ENCODE results near the gene NSG1. TPM values are rescaled to one million over a fixed set of nuclear protein-coding genes. Genes with fewer than 3 reads are reported as not detected.
"Not testable (repeated sequence)": the region's sequence is repeated elsewhere in the genome, so short reads cannot be mapped to it uniquely, and the experiment has no call there.

Gene NSG1
- total and polyA plus RNA-seq, 9 of the 15 experiments (the other 6 are each of a cell fraction or from before 2014, with no cell fraction given), result not detected

GRCh38 chr4:4348585-4348984, 38.3 kb upstream of the NSG1 start:
- H3K27ac ChIP-seq (ENCODE audit: extremely low read depth, low read depth, low read length); intact Hi-C loops (cut with micrococcal nuclease); H3K36me3 ChIP-seq (ENCODE audit: control insufficient read depth, insufficient read depth, low read length); H3K9me3 ChIP-seq (replicated peaks; ENCODE audit: control insufficient read depth, insufficient read depth, low read depth, low read length); H3K4me3 ChIP-seq; CTCF ChIA-PET (ENCODE audit: low intra/inter-chr PET ratio); in situ Hi-C loops (cut with MboI); H3K9ac ChIP-seq (ENCODE audit: insufficient read depth in 1 of 2, low read depth in 2 of 2, low read length in 2 of 2); H4K20me1 ChIP-seq (replicated peaks; ENCODE audit: control insufficient read depth, insufficient read depth, low read length); DNase-seq (ENCODE audit: extremely low read depth in 1 of 4, low spot score in 3 of 4); H3K4me1 ChIP-seq (replicated peaks in 1 of 2; ENCODE audit: control insufficient read depth in 2 of 2, insufficient read depth in 2 of 2, low read length in 2 of 2); H3K9me1 ChIP-seq (ENCODE audit: control insufficient read depth, insufficient read depth, low read length); H3K4me2 ChIP-seq (ENCODE audit: insufficient read depth, low read length); ATAC-seq; H2AFZ ChIP-seq (ENCODE audit: low read depth, low read length); H3K79me2 ChIP-seq (ENCODE audit: control insufficient read depth, insufficient read depth, low read length); FAIRE-seq; BruUV-seq (replicated peaks): not testable (repeated sequence)
- H3K27me3 ChIP-seq (ENCODE audit: control insufficient read depth in 2 of 2, insufficient read depth in 2 of 2, low read length in 2 of 2), result peaks cover 29 to 41% of the 10 kb centered on the region in 2 experiments
- 6% methylated on average over 7 of the region's 9 CpGs for WGBS (ENCODE audit: insufficient coverage, low coverage, missing lambda C conversion rate)
- TF ChIP-seq ZNF316 (IDR thresholded peaks at IDR 0.05), result peak; percentile 63
- TF ChIP-seq C11orf30 (IDR thresholded peaks at IDR 0.05; ENCODE audit: low read depth), result peak; percentile 32; the same call in 1 of the 2 replicates
- TF ChIP-seq SRF (CRISPR knock-in tag; IDR thresholded peaks at IDR 0.05), result peak; percentile 28 to 92; a peak in 3 of 4 replicates
- POLR2A ChIA-PET, result interaction anchor here (0.6 to 0.8 kb wide), 3 partner anchors 10 to 100 kb away, joined by 3 read pairs; partner anchors contain the start of gene TMEM128

GRCh38 chr4:4349867-4350266, 37.0 kb upstream of the NSG1 start:
- no peaks in the 10 kb centered on the region for H4K20me1 ChIP-seq (replicated peaks; ENCODE audit: control insufficient read depth, insufficient read depth, low read length)
- no peaks in the 10 kb centered on the region for H3K36me3 ChIP-seq (ENCODE audit: control insufficient read depth, insufficient read depth, low read length)
- H3K9me1 ChIP-seq (ENCODE audit: control insufficient read depth, insufficient read depth, low read length), result no peaks in the 10 kb centered on the region
- ATAC-seq, result no peak
- peaks cover 27 to 38% of the 10 kb centered on the region in 2 experiments for H3K27me3 ChIP-seq (ENCODE audit: control insufficient read depth in 2 of 2, insufficient read depth in 2 of 2, low read length in 2 of 2)
- H3K79me2 ChIP-seq (ENCODE audit: control insufficient read depth, insufficient read depth, low read length), result no peaks in the 10 kb centered on the region
- 13% methylated on average over 3 of the region's 3 CpGs for WGBS (ENCODE audit: insufficient coverage, low coverage, missing lambda C conversion rate)
- intact Hi-C loops (cut with micrococcal nuclease) (no loop called here), in situ Hi-C loops (cut with MboI) (no loop called here)
- ChIA-PET POLR2A (no interaction called here), CTCF (ENCODE audit: low intra/inter-chr PET ratio) (no interaction called here)
- FAIRE-seq, result no peak
- no peaks in the 10 kb centered on the region for H3K9me3 ChIP-seq (replicated peaks; ENCODE audit: control insufficient read depth, insufficient read depth, low read depth, low read length)
- H3K4me1 ChIP-seq (replicated peaks in 1 of 2; ENCODE audit: control insufficient read depth in 2 of 2, insufficient read depth in 2 of 2, low read length in 2 of 2), result no peaks in the 10 kb centered on the region
- no TSS peak for BruUV-seq (replicated peaks)
- H3K4me2 ChIP-seq (ENCODE audit: insufficient read depth, low read length), result no peak overlapping the region
- H3K4me3 ChIP-seq, result no peak overlapping the region
- H2AFZ ChIP-seq (ENCODE audit: low read depth, low read length), result no peak overlapping the region
- DNase-seq (ENCODE audit: extremely low read depth in 1 of 4, low spot score in 3 of 4), result no peak
- TF ChIP-seq ZNF586 (CRISPR knock-in tag; conservative IDR thresholded peaks at IDR 0.05) (no peak), TEAD1 (CRISPR knock-in tag; IDR thresholded peaks at IDR 0.05) (no peak), ZNF184 (CRISPR knock-in tag; IDR thresholded peaks at IDR 0.05) (no peak), HOMEZ (CRISPR knock-in tag; IDR thresholded peaks at IDR 0.05) (no peak), ATF4 (CRISPR knock-in tag; IDR thresholded peaks at IDR 0.05) (no peak)
- no peak overlapping the region for H3K9ac ChIP-seq (ENCODE audit: insufficient read depth in 1 of 2, low read depth in 2 of 2, low read length in 2 of 2)
- no peak overlapping the region for H3K27ac ChIP-seq (ENCODE audit: extremely low read depth, low read depth, low read length)
